GM12878 (cell line): ENCODE measurements around the gene STRN4. TPM values are rescaled to one million over a fixed set of nuclear protein-coding genes. Genes with fewer than 3 reads are reported as not detected.

Source experiments
- CBFB ChIP-seq: IDR thresholded peaks from 2 replicates; pipeline ENCODE4 v1.6.1; 2016; ENCODE audit warnings: antibody characterized with exemption, low read depth
- EED ChIP-seq: sonication (generic); IDR thresholded peaks from 2 replicates; pipeline ENCODE4 v1.6.1; 2016; ENCODE audit warnings: antibody characterized with exemption, low read depth
- EGR1 ChIP-seq, 2 experiments: IDR thresholded peaks; 1 replicate in 1 of 2; 2 replicates in 1 of 2; pipeline ENCODE4 v1.6.1; 2011 to 2012; ENCODE audit warnings: low read depth in 2 of 2, low read length in 2 of 2, borderline replicate concordance in 1 of 2, mild to moderate bottlenecking in 1 of 2, moderate library complexity in 1 of 2
- HDGF ChIP-seq: fragments of 450-650 bp; IDR thresholded peaks from 2 replicates; pipeline ENCODE4 v1.6.1; 2016; ENCODE audit warnings: antibody characterized with exemption
- IRF4 ChIP-seq: IDR thresholded peaks from 2 replicates; pipeline ENCODE4 v1.6.1; 2011; ENCODE audit warnings: low read depth, low read length
- JUNB ChIP-seq: IDR thresholded peaks from 2 replicates; pipeline ENCODE4 v1.6.1; 2016; ENCODE audit warnings: antibody characterized with exemption, mild to moderate bottlenecking
- KDM1A ChIP-seq: fragments of 200-600 bp; sonication (generic); IDR thresholded peaks from 2 replicates; pipeline ENCODE4 v1.6.1; 2016; ENCODE audit warnings: borderline replicate concordance
- MXI1 ChIP-seq: fragments of 150-350 bp; IDR thresholded peaks from 2 replicates; pipeline ENCODE4 v1.6.1; 2011; ENCODE audit warnings: low read depth, mild to moderate bottlenecking, inconsistent platforms, low read length, improper control_type of control experiment
- NBN ChIP-seq: fragments of 450-650 bp; IDR thresholded peaks from 2 replicates; pipeline ENCODE4 v1.6.1; 2016
- POLR2AphosphoS2 ChIP-seq: IDR thresholded peaks from 2 replicates; pipeline ENCODE4 v1.6.1; 2011; ENCODE audit warnings: low read depth, mild to moderate bottlenecking, low read length, improper control_type of control experiment, moderate library complexity
- POLR2AphosphoS5 ChIP-seq: IDR thresholded peaks from 2 replicates; pipeline ENCODE4 v1.6.1; 2011; ENCODE audit warnings: mild to moderate bottlenecking, low read length, inconsistent platforms
- SMC3 ChIP-seq: IDR thresholded peaks from 2 replicates; pipeline ENCODE4 v1.6.1; 2011; ENCODE audit warnings: low read length, improper control_type of control experiment, borderline replicate concordance
- SUZ12 ChIP-seq: fragments of 200-600 bp; sonication (generic); IDR thresholded peaks from one replicate; pipeline ENCODE4 v1.6.1; 2018; ENCODE audit warnings: antibody characterized with exemption, mild to moderate bottlenecking; ENCODE audit not compliant: unreplicated experiment
- TAF1 ChIP-seq: IDR thresholded peaks from 2 replicates; pipeline ENCODE4 v1.6.1; 2011; ENCODE audit warnings: mild to moderate bottlenecking, low read depth, low read length, borderline replicate concordance
- TCF12 ChIP-seq: IDR thresholded peaks from 2 replicates; pipeline ENCODE4 v1.6.1; 2011; ENCODE audit warnings: low read depth, mild to moderate bottlenecking, low read length
- ZNF217 ChIP-seq: fragments of 450-650 bp; IDR thresholded peaks from 2 replicates; pipeline ENCODE4 v1.6.1; 2017; ENCODE audit warnings: antibody characterized with exemption, mild to moderate bottlenecking
- ZNF274 ChIP-seq: IDR thresholded peaks from one replicate; pipeline ENCODE4 v1.8.0; 2011; ENCODE audit not compliant: insufficient read length, insufficient read depth
- polyA plus RNA-seq, 11 experiments: library from polyadenylated mRNA; depleted of rRNA in 4 of 11; unstranded in 6 of 11; stranded (reverse) in 5 of 11; fragments of >200 nt; fragmentation: Nextera tagmentation in 4 of 11; fragmentation: Illumina TruSeq in 1 of 11; extraction: Ambion mirVana in 4 of 11; extraction: Trizol in 1 of 11; gene quantifications; 1 replicate in 1 of 11; 2 replicates in 10 of 11; pipeline versions ENCODE4 v1.2.1 to v1.2.3, GENCODE V29; 2011 to 2016; ENCODE audit warnings: inconsistent platforms in 2 of 11, missing spikeins in 2 of 11, low read depth in 1 of 11
- total RNA-seq, 4 experiments: library from RNA; depleted of rRNA in 3 of 4; stranded (reverse); fragments of >200 nt in 3 of 4; fragmentation: Illumina TruSeq in 1 of 4; extraction: Trizol in 1 of 4; gene quantifications; 2 replicates each; pipeline versions ENCODE4 v1.2.1 to v1.2.3, GENCODE V29; 2013 to 2021

The STRN4 gene
- total and polyA plus RNA-seq, 10 of the 15 experiments (the other 5 are each of a cell fraction or from before 2014, with no cell fraction given) = 0.42 to 62.8 (median 22.5) TPM

- TF ChIP-seq POLR2AphosphoS2 = no peak
- no peak for TF ChIP-seq ZNF274
- TF ChIP-seq SMC3 = no peak
- TF ChIP-seq HDGF = no peak
- peak; percentile 30; the same call in 1 of the 2 replicates for TF ChIP-seq MXI1
- peak; percentile 83 for TF ChIP-seq TCF12
- no peak for TF ChIP-seq ZNF217
- no peak for TF ChIP-seq KDM1A
- TF ChIP-seq IRF4 = 0 out of 2 replicates have a peak, but pooled peaks have one; percentile 30
- 0 out of 2 replicates have a peak, but pooled peaks have one; percentile 25 for TF ChIP-seq NBN
- no peak for TF ChIP-seq TAF1
- TF ChIP-seq SUZ12 = no peak
- TF ChIP-seq JUNB = no peak
- TF ChIP-seq EED = 0 out of 2 replicates have a peak, but pooled peaks have one; percentile 24
- TF ChIP-seq EGR1 (IDR thresholded peaks at IDR 0.05; ENCODE audit: borderline replicate concordance in 1 of 2, low read depth in 2 of 2, low read length in 2 of 2) = peak in 1 of 2 experiments; percentile 70; a peak in 2 of 3 replicates
- no peak; the same call in 1 of the 2 replicates for TF ChIP-seq POLR2AphosphoS5
- TF ChIP-seq CBFB = no peak; the same call in 1 of the 2 replicates
Measured at GRCh38 chr19:46714444-46715106, 31.7 kb downstream of the STRN4 start (continued).
